ENCODE results near the gene GFM1.
A peak's percentile ranks its signal among the peaks of the same experiment; 100 is the strongest.
"Not testable (repeated sequence)": the region's sequence is repeated elsewhere in the genome, so short reads cannot be mapped to it uniquely, and the experiment has no call there.

The GFM1 gene

DNA sequence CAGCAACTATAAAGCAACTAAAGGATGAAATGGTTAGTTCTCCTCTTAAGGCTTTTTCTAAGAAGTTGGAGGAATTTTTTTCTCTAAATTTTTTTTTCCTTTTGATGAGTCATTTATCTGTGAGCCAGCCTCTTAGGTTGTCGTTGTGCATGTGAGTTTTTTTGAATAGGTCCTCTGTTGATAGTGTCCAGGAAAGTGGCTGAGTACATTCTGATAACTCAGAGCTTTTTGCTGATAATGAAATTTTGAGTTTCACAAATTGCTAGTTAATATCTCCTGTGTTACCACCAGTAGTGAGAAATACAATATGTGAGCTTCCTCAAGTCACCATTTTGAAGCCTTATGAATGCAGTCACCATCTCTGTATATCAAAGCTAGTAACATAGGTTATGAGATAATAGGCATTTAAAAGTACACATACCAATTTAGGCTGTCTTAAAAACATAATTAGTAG lies 35.2 kb downstream of the GFM1 start:
- DNase-seq: no peak

DNA sequence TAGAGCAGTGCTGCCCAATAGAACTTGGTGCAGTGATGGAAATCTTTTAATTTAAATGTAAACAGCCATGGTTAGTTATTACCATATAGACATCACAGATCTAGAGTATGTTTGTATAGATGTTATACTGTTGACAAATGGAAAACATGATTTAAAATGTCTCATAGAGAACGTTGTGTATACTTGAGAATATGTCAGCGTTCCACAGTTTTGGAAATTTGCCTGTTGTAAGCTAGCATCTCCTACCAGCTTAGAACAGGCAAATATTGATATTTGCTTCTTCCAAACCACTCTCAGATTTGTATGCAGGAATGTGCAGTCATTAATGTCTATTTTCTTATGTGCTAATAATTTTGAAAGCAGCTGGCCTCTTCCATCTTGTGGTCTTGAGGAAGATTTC lies 36.5 kb downstream of the GFM1 start:
- DNase-seq: no peak

DNA sequence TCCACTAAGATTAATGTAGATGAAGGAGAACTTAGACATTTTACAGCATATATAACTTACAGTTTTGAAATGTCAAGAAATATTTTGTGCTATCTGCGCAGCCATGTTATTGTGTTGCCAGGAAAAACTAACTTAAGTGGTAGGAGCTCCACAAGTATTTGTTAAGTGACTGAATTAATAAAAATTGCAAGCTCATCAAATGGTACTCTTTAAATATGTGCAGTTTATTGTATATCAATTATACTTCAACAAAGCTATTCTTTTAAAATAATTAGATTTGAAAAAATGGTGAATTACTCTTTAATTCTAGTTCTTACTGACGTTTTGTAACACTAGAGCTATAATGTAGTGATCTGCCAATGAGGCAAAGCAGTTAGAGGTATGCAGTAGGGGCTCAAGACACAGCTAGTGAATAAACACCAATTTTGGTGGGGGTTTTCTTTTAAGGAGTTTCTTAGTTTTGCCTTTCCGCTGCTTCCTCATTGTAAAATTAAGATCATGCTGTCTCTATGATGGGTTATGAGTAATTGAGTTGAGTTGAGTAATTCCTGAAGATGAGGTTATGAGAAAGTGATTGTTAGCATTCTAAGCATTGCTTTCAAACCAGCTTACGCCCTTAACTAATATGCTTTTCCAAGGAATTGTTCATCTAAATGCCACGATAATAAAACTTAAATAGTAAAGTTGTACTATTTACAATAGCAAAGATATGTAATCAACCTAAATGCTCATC lies 39.1 kb downstream of the GFM1 start:
- DNase-seq: no peak

DNA sequence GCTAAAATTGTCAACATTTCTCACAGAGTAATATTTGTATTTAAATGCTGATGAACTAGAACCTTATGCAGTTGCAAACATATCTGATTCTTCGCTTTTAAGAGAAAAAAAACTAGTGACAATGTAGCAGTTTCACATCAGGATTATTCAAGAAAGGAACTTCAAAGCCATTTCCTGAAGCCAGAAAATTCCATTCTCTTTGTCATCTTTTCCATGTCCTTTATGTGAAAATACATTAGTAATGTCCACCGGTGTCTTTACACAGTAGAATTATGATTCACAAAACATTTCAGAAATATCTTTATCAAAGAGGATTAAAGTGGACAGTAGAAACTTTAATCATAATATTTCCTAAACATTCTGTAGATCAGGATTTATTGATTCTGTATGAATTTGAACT lies 40.8 kb downstream of the GFM1 start:
- DNase-seq: no peak

DNA sequence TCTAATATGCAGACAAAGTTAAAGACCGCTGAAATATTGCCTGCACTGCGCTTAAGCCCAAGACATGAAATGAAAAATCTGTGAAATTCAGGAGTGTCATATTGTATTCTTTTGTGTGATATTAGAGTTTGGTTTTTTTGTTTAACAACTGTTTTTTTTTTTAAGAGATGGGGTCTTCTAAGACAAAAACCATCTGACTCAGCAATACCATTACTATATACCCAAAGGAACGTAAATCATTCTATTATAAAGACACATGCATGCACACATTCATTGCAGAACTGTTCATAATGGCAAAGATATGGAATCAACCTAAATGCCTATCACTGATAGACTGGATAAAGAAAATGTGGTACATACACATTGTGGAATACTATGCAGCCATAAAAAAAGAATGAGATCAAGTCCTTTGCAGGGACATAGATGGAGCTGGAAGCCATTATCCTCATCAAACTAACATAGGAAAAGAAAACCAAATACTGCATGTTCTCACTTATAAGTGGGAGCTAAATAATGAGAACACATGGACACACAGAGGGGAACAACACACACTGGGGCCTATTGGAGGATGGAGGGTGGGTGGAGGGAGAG lies 49.6 kb downstream of the GFM1 start:
- not testable (repeated sequence) for DNase-seq

DNA sequence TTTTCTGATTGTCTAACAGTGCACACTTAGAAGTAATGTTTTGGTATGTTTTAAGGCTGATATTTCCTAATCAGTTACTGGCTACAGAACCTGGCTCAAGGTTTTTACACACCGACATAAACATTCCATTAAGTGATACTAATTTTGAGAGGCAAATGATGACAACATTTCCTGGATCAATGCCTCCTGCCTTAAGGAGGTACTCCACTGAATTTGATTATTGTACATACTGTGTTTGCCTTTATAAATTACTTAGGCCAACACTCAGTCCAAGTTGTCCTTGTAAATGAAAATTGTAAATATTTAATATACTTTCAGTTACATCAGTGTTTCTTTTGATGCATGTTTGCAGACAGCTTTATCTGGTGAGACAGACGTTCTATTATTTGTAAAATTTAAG lies 52.3 kb downstream of the GFM1 start:
- no peak for DNase-seq

DNA sequence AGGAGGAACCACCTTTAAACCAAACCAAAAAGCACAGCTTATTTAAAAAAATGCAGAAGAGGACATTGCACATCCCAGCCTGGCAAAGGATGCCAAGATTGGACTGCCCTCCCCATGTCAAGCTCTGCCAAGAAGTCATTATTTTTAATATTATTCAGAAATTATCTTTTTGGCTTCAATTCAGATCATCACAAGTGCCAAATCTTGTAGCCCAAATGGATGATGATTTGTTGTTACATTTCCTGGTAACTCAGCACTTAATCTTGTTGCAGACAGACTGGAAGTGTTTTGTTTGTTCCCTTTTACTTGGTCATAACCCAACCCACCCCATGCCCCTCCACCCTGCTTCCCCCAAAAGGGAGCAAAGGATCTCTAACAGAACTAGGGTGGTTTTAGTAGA lies 56.2 kb downstream of the GFM1 start:
- no peak for DNase-seq

DNA sequence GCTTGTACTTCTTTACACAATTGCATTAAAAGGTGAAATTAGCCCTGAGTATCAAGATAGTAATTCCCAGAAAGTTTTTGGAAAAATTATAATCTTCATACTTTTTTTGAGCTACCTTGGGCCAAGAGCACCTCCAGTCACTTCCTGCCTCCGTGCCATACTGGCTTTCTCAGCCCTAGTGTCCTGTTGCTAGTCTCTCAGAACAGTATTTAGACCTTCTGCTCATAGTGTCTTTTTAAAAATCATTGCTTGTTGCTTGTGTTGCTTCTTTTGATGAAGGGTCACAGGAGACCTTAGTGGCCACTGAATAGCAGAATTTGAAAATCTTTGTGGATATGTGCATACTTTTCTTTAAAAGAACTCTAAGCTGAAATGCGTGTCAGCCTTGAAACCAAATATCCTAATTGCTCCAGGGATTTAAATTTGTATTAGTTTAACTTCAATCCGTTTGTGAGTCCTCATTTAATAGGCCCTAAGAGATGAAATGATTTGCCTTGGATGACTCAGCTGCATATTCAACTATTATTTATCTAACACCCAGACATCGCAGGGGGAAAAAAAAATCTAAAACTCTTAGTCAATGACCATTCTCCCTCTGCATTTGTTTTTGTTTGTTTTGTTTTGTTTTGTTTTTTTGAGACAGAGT lies 57.2 kb downstream of the GFM1 start:
- DNase-seq: no peak

DNA sequence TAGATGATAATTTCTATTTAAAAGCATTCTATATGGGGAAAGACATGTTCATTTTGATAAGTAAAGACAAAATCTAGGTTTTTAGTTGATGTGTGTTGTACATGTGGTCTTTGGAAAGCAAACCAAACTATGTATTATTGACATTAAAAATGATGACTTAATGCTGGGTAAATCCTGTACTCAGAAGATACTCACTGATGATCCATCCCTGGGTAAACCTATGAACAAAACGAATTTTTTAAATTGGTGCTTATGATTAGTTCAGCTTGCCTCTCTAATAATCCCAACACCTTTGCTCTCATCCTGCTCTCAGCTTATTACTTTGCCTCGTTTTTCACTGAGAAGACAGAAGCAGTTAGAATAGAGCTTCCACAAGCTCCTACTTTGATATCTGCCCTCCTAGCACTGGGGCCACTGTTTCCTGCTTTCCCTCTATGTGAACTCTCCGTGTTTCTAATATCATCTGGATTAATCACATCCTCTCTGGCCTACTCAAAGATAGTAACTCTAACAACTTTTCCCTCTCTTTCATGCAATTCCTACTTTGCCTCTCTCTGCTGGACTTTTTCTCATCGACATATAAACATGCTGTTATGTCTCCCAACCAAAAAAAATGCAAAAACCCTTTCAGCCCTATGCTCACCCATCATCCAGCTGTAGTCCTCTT lies 58.6 kb downstream of the GFM1 start:
- DNase-seq: no peak

DNA sequence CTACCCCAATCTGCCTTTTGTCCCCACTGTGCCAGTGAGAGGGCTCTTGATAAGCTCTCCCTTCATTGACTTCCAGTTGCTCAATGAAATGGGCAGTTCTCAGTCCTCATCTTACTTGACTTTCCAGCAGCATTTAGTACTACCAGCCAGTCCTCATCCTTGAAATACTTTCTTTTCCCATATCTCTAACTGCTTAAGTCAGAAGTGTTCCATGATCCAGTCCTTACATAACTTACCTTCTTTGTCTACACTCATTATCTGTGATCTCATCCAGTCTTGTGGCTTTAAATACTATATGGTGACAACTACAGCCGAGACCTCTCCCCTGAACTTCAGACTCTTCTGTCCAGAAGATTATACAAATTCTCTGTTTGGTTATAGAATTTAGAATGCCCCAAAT lies 59.2 kb downstream of the GFM1 start:
- no peak for DNase-seq

DNA sequence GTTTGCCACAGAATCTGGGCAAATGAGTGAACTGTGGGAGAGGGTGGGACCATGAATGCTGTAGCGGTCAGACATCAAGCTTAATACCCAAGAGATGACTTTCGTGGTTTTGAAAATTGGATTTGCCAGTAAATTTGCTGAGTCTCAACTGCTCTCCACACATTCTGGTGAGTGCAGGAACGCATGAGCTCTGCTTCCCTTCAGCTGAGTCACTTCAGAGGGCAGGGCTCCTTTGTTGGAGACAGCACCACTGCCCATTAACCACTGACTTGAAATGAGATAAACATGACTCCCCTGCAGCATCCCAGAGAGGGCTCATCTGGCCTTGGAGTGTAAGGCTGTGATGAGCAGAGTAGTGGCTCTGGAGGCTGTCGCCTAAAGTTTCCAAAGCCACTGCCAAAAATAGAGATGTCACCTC lies 65.3 kb downstream of the GFM1 start:
- DNase-seq: no peak

DNA sequence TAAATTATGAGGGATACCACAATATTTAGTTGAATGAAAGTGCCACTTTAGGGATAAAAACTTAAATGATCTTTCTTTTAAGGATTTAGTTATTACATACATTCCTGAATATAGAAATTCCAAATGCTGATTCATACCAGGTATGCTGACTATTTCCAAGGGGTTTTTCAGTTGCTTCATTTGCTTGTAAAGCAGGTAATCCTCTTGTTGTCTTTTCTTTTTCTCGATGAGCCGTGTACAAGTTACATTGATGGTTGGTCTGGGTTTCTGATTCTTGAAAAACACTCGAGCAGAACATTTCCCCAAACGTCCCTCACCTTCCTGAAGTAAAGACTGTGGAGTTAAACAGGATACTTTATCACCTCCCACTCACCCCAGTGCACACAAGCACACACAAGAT lies 66.3 kb downstream of the GFM1 start:
- no peak for DNase-seq

DNA sequence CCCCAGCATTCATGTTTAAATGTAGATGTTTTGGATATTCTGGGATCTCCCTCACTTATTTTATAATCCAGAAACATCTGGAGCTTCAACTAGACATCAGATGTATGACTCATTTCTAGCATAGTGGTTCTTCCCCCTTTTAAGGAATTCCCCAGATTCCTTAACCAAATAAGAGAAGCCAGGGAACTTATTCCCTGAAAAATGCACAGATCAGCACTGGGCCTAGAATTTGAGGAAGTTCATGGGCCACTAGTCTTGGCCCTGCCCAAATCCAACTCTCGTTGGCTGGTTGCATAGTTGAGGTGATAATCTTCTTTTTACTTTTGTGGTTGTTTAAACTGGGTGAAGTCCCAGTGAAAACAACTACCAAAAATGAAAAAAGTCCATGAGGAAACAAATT lies 67.6 kb downstream of the GFM1 start:
- no peak for DNase-seq

DNA sequence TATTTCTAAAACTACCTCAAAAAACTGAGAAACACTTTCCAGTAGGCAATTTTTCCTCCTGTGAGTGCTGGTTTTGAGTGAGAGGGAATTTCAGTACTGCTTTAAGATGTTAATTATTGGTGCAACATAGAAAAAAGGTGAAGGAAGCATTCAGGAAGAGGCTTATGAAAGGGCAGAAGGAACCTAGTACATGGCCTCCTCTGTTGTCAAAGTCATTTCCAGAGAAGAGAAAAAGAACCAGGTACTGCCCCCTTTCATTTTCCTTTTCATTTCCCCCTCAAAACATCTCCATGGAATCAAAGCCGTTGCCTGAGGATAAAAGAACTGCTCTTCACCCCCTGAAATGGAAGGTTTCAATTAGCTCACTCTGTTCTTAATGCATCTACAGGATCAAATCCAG lies 68.1 kb downstream of the GFM1 start:
- DNase-seq: no peak

DNA sequence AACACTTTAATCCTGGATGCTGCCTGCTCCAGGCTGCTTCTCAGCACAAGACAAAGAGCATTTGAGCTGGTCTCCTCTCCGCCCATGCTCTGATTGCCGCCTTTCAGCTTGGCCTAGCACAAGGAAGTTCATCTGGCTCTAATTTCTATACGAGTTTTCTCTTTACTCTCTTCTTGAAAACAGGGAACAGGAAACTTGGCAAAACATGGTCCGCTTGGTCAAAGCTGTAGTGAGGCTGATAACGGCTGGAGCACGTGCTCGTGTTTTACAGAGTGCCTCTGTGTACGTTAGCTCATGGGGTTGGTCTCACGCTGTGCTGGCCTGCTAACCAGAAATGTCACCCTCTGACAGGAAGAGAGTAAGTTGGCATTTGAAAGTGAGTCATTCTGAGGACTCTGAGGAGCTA lies 68.8 kb downstream of the GFM1 start:
- no peak for DNase-seq

DNA sequence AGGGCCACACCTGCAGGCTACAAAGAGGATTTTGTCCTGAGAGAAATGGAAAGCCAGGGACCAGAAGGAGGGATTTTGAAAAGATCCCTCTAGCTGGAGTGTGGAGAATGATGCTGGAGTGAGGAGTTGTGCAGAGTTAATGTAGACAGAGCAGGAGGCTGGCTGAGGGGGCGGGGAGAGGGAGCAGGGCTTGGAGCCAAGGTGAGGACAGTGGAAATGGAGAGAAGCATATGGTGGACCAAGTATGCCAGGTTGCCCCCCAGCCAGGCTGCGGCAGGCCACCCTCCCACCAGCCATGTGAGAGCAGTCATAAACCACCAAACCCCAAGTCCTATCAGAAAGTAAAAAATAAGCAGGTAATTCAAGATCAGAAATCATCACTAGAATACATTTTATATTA lies 73.2 kb downstream of the GFM1 start:
- DNase-seq: no peak

DNA sequence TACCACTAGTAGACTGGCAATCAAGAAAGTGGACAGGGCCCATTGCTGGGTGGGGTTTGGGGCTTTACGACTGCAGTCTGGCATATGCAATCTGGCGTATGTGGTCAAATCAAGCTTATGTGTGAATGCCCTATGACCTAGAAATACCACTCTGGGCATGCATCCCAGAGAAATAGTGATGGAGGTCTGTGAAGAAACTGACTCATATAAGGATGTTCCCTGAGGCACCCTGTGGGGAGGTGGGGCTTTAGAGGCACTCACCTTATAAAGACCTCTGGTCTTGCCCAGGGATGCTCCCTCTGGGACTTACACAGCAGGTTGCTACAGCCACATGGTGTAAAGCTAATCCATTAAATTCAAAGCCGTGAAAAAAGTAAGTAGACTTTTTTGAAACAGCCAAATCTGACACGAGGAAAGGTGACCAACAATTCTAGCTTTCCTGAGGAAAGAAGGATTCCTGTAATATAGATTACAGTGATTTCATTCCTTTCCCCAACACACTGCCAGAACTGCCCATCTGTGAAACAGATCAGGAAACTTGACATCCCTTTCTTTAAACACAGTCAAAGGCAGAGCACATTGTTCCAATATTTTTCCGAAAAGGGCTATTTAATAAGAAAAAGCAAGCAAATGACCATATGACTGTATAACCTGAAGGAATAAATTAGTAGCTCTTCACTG lies 74.3 kb downstream of the GFM1 start:
- DNase-seq: no peak

DNA sequence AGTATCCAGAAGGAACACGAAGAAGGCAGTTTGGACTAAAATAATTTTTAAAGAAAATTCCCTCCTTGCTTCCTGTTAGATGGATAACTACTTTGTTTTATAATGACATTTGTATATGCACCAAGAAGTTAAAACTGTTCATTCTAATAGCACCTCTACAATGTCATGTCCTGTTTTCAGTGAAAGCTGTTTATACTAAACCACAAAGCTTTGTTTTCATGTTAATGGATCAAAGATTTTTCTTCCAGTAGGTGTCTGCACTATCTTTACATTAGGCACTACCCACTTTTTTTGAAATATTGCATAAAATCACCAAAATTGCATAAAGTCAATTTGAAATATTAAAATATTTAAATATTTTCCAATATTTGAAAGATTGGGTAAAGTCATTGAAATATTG lies 77.8 kb downstream of the GFM1 start:
- no peak for DNase-seq

DNA sequence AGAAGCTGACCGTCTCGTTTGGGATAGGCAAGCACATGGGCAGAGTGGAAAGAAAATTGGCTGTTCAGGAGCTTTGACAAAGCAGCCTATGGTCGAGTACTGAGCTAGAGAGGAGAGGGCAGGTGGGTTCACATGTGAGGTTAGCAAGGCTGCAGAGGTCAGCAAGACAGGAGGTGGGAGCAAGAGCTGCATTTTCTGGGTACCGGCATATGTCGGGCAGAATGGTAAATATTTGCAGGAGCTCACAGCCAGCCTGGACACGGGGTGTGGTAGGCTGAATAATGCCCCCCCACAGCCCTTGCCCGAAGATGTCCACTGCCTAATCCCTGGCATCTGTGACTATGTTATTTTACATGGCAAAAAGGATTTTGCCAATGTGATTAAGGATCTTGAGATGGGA lies 79.7 kb downstream of the GFM1 start:
- no peak for DNase-seq

DNA sequence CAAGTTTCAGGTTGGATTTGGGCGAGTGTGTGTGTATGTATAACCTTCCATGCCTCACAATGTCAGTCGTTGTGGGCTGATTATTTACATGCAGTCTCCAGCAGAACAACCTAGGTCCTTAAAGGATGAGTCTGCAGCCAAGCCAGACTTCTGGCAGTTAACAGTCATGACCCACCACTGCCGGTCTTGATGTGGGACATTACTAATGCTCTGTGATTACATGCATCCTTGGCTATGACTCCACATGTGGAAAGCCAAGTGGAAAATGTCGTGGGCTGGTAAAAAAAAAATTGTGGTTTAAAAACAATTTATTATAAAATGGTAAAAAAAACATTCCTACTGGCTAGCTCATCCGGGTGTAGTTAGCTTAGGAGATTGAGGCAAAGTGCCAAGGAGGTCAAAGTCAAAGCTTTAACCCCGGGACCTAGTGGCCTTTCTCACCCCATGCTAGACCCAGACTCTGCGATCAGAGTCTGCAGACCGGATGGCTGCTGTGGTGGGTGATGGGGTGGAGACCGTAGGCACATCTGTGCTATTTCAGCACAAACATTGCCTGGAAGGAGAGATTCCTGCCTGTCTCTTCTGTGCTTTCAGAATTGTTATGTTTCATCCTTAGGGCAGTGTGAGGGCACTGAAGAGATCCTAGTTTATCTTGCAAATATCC lies 81.2 kb downstream of the GFM1 start:
- no peak for DNase-seq

DNA sequence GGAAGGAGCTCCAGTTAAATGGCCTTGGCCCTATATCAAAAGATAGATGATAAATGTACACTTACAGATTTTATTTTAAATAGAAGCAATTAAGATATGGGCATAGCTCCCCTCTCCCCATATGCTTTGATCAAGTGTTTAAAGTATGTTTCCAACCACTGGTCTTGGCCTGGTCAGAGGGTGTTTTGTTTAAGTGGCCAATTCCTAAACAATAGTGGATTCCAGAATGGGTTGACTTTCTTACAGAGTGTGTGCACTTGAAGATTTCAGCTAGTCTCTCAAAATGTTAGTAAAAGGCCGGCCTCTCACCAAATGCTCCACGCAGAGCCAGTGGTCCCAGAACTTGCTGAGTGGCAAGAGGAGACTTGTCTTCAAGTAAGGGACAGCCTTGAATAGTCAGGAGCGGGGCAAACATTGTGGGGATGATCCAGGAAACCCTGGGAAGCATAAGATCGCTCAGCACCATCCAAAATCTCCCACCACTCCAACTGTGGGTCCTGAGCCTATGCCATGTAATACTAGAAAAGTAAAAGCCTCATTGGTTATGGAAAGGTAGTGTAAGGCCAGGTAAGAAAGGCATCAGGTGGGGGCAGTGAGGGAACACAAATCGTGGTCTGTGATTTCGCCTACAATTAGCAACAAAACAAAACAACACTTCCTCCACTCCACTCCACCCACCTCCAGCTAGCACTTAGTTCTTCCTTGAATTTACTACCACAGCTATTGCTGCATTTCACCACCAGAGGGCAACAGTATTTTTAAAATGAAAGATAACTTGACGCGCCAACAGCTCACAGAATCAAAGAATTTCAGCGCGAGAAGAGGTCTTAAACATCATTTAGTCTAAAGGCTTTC lies 83.1 kb downstream of the GFM1 start:
- peak; percentile 25 for DNase-seq

DNA sequence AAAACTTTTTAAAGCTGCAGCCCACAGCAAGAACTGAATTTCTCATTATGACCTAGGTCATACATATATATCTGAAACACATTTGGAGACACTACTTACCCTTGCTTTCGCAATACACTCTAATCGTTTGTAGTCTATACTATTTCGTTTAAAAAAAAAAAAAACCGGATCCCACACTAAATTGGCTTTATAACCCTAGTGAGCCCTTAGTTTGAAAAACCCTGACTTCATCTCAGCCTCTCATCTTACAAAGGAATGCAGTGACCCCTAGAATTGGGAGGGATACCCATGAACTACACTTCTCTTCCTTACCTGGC lies 83.7 kb downstream of the GFM1 start:
- DNase-seq: no peak

Measured in CD4-positive, alpha-beta T cell treated with Interleukin-15 for 1 hour (primary cell).